MM.1S (cell line): ENCODE results near the gene DDAH1.

ENCODE experiments used
- DNase-seq: peaks from one replicate; pipeline ENCODE4 v3.0.0-alpha.2; 2015
- H2AFZ ChIP-seq: fragments of 300-600 bp; sonication (generic); 2 replicates; pipeline ENCODE4 v1.6.0; 2016; ENCODE audit warnings: antibody characterized with exemption, low read length
- H3F3A ChIP-seq: fragments of 300-600 bp; sonication (generic); 2 replicates; pipeline ENCODE4 v1.6.1; 2016; ENCODE audit warnings: mild to moderate bottlenecking, antibody characterized with exemption, low read length, moderate library complexity, mixed read lengths; ENCODE audit not compliant: insufficient read depth
- H3K27ac ChIP-seq: fragments of 300-600 bp; sonication (generic); 2 replicates; pipeline ENCODE4 v1.5.1; 2016; ENCODE audit warnings: mild to moderate bottlenecking, low read length
- H3K27me3 ChIP-seq: fragments of 300-600 bp; sonication (generic); replicated peaks from 2 replicates; pipeline ENCODE4 v1.6.0; 2016; ENCODE audit warnings: low read length; ENCODE audit not compliant: insufficient read depth
- H3K36me3 ChIP-seq: fragments of 300-600 bp; sonication (generic); replicated peaks from 2 replicates; pipeline ENCODE4 v1.6.1; 2016; ENCODE audit warnings: mild to moderate bottlenecking, low read length, mixed read lengths; ENCODE audit not compliant: insufficient read depth
- H3K4me1 ChIP-seq: fragments of 300-600 bp; sonication (generic); 2 replicates; pipeline ENCODE4 v1.6.1; 2016; ENCODE audit warnings: low read length, mixed read lengths
- H3K4me2 ChIP-seq: fragments of 300-600 bp; sonication (generic); 2 replicates; pipeline ENCODE4 v1.6.0; 2016; ENCODE audit warnings: low read depth, low read length
- H3K4me3 ChIP-seq: fragments of 300-600 bp; sonication (generic); 2 replicates; pipeline ENCODE4 v1.5.1; 2016; ENCODE audit warnings: low read length, mixed read lengths
- H3K79me2 ChIP-seq: fragments of 300-600 bp; sonication (generic); 2 replicates; pipeline ENCODE4 v1.6.1; 2016; ENCODE audit warnings: mixed run types, low read length, mixed read lengths
- H3K9ac ChIP-seq: fragments of 300-600 bp; sonication (generic); 2 replicates; pipeline ENCODE4 v1.6.1; 2016; ENCODE audit warnings: low read length, mixed read lengths
- H3K9me2 ChIP-seq: fragments of 300-600 bp; sonication (generic); replicated peaks from 2 replicates; pipeline ENCODE4 v1.6.1; 2016; ENCODE audit warnings: mild to moderate bottlenecking, low read length, mixed read lengths; ENCODE audit not compliant: insufficient read depth
- H3K9me3 ChIP-seq: fragments of 300-600 bp; sonication (generic); replicated peaks from 2 replicates; pipeline ENCODE4 v1.6.1; 2016; ENCODE audit warnings: mild to moderate bottlenecking, low read length, mixed read lengths; ENCODE audit not compliant: insufficient read depth
- H4K20me1 ChIP-seq: fragments of 300-600 bp; sonication (generic); 2 replicates; pipeline ENCODE4 v1.6.1; 2016; ENCODE audit warnings: mild to moderate bottlenecking, low read length, moderate library complexity, mixed read lengths; ENCODE audit not compliant: insufficient read depth
- EZH2 ChIP-seq: fragments of 300-600 bp; sonication (generic); optimal IDR thresholded peaks from 2 replicates; pipeline ENCODE3; 2017; ENCODE audit warnings: low read depth, mild to moderate bottlenecking, antibody characterized with exemption, low read length, mixed read lengths
- EZH2phosphoT487 ChIP-seq: fragments of 300-600 bp; sonication (generic); IDR thresholded peaks from 2 replicates; pipeline ENCODE4 v1.6.1; 2018; ENCODE audit warnings: antibody characterized with exemption, low read length
- TF ChIP-seq, protein P1 (sequence below): fragments of 300-600 bp; sonication (generic); IDR thresholded peaks from 2 replicates; pipeline ENCODE4 v1.5.1; 2016; ENCODE audit warnings: antibody characterized with exemption, low read length, mixed read lengths

DDAH1 gene

DNA sequence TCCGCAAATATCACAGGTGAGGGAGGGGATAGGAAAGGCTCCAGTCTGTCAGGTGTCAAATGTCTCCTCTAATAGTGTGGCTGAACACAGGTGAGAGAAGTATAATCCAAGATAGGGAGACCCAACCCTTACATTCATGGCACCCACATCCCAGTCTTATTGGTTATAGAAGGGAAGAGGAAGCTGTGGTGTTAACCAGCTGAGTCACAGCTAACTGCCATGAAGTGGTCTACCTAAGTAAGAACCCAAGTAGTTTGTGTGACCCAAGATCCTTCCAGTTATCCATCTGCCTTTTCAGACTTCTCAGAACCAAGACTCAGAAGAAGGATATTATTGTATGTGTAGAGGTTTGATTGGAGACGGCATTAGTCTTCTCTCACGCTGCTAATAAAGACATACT lies 37.1 kb downstream of the DDAH1 start:
- Histone ChIP-seq H3K4me2 (no peak overlapping the region), H3K9me2 (no peaks in the 10 kb centered on the region), H3K9me3 (no peaks in the 10 kb centered on the region), H3F3A (no peaks in the 10 kb centered on the region), H3K4me3 (no peak overlapping the region), H3K27me3 (no peaks in the 10 kb centered on the region), H3K4me1 (peaks cover 4% of the 10 kb centered on the region), H4K20me1 (no peaks in the 10 kb centered on the region), H2AFZ (no peak overlapping the region), H3K79me2 (no peaks in the 10 kb centered on the region), H3K27ac (no peak overlapping the region), H3K36me3 (no peaks in the 10 kb centered on the region), H3K9ac (no peak overlapping the region)
- TF ChIP-seq EZH2phosphoT487, result no peak
- no peak for DNase-seq

DNA sequence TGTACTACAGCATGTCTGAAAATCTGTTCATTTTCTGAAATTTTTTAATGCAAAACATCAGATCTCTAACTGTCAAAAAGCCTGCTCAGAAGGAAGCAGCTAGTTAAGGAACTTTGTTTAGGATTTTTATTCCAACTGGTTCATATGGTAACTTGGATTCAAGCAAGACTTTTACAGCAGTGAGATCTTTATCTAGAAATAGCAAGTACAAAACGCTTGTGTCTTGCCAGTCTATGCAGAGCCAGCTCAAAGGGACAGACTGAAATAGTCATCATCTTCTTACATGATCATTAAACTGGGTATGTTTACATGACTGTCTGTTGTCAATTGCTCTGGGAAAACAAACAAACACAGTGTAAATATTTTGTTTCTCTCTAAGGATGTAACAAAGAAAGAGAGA lies 37.6 kb downstream of the DDAH1 start:
- no peak overlapping the region for H3K4me2 ChIP-seq
- no peak overlapping the region for H3K27ac ChIP-seq
- H3K9me3 ChIP-seq, result no peaks in the 10 kb centered on the region
- no peak overlapping the region for H3K4me3 ChIP-seq
- TF ChIP-seq EZH2phosphoT487 (no peak), EZH2 (no peak)
- TF ChIP-seq, protein P1, sequence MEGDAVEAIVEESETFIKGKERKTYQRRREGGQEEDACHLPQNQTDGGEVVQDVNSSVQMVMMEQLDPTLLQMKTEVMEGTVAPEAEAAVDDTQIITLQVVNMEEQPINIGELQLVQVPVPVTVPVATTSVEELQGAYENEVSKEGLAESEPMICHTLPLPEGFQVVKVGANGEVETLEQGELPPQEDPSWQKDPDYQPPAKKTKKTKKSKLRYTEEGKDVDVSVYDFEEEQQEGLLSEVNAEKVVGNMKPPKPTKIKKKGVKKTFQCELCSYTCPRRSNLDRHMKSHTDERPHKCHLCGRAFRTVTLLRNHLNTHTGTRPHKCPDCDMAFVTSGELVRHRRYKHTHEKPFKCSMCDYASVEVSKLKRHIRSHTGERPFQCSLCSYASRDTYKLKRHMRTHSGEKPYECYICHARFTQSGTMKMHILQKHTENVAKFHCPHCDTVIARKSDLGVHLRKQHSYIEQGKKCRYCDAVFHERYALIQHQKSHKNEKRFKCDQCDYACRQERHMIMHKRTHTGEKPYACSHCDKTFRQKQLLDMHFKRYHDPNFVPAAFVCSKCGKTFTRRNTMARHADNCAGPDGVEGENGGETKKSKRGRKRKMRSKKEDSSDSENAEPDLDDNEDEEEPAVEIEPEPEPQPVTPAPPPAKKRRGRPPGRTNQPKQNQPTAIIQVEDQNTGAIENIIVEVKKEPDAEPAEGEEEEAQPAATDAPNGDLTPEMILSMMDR, result no peak
- no peaks in the 10 kb centered on the region for H4K20me1 ChIP-seq
- H3K9ac ChIP-seq, result no peak overlapping the region
- H3K27me3 ChIP-seq, result no peaks in the 10 kb centered on the region
- no peaks in the 10 kb centered on the region for H3F3A ChIP-seq
- H3K9me2 ChIP-seq, result no peaks in the 10 kb centered on the region
- DNase-seq, result no peak
- H2AFZ ChIP-seq, result no peak overlapping the region
- H3K36me3 ChIP-seq, result no peaks in the 10 kb centered on the region
- H3K4me1 ChIP-seq, result peaks cover 4% of the 10 kb centered on the region
- H3K79me2 ChIP-seq, result no peaks in the 10 kb centered on the region

DNA sequence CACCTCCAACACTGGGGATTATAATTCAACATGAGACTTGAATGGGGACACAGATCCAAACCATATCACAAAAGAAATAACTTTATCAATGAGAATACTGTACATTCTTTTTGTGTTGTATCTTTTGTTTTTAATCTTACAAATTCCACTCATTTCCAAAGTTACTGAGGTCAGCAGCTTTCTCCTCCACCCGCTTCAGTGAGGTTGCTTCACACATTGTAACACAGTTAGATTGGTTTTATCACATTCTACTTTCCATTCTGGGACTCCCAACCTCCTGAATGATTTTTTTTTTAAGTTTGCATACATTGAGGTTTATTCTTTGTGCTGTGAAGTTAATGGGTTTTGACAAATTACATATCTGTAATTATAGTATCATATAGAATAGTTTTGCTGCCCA lies 43.8 kb downstream of the DDAH1 start:
- Histone ChIP-seq H3K9me3 (no peaks in the 10 kb centered on the region), H3K4me2 (no peak overlapping the region), H3K27ac (no peak overlapping the region), H3K27me3 (no peaks in the 10 kb centered on the region), H4K20me1 (no peaks in the 10 kb centered on the region), H3F3A (no peaks in the 10 kb centered on the region), H3K9me2 (no peaks in the 10 kb centered on the region), H2AFZ (no peak overlapping the region), H3K79me2 (no peaks in the 10 kb centered on the region), H3K9ac (no peak overlapping the region), H3K4me1 (no peaks in the 10 kb centered on the region), H3K36me3 (no peaks in the 10 kb centered on the region), H3K4me3 (no peak overlapping the region)
- TF ChIP-seq EZH2phosphoT487, result no peak
- TF ChIP-seq, protein P1, result no peak
- TF ChIP-seq EZH2, result no peak
- no peak for DNase-seq

DNA sequence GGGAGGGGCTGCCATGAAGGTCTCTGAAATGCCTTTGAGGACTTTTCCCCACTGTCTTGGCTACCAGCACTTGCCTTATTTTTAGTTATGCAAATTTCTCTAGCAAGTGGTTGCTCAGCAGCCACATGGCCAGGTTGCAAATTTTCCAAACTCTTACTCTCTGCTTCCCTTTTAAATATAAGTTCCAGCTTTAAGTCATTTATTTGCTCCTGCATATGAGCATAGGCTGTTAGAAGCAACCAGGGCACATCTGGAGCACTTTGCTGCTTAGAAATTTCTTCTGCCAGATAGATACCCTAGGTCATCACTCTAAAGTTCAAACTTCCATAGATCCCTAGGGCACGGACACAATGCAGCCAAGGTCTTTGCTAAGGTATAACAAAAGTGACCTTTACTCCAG lies 44.8 kb downstream of the DDAH1 start:
- TF ChIP-seq, protein P1, result no peak
- TF ChIP-seq EZH2phosphoT487, result no peak
- TF ChIP-seq EZH2, result no peak
- no peaks in the 10 kb centered on the region for H3K27me3 ChIP-seq
- H3F3A ChIP-seq, result no peaks in the 10 kb centered on the region
- no peak overlapping the region for H3K4me2 ChIP-seq
- H2AFZ ChIP-seq, result no peak overlapping the region
- H3K27ac ChIP-seq, result no peak overlapping the region
- H3K79me2 ChIP-seq, result no peaks in the 10 kb centered on the region
- no peaks in the 10 kb centered on the region for H3K36me3 ChIP-seq
- H3K4me1 ChIP-seq, result no peaks in the 10 kb centered on the region
- no peaks in the 10 kb centered on the region for H3K9me2 ChIP-seq
- H3K9ac ChIP-seq, result no peak overlapping the region
- no peak for DNase-seq
- H3K9me3 ChIP-seq, result no peaks in the 10 kb centered on the region
- H4K20me1 ChIP-seq, result no peaks in the 10 kb centered on the region
- H3K4me3 ChIP-seq, result no peak overlapping the region
